ENCODE data around the gene PAQR6. TPM values are rescaled to one million over a fixed set of nuclear protein-coding genes. Genes with fewer than 3 reads are reported as not detected.

PAQR6 gene
- total and polyA plus RNA-seq, 9 donors = 1.2 to 7.7 (median 4.3) TPM

DNA sequence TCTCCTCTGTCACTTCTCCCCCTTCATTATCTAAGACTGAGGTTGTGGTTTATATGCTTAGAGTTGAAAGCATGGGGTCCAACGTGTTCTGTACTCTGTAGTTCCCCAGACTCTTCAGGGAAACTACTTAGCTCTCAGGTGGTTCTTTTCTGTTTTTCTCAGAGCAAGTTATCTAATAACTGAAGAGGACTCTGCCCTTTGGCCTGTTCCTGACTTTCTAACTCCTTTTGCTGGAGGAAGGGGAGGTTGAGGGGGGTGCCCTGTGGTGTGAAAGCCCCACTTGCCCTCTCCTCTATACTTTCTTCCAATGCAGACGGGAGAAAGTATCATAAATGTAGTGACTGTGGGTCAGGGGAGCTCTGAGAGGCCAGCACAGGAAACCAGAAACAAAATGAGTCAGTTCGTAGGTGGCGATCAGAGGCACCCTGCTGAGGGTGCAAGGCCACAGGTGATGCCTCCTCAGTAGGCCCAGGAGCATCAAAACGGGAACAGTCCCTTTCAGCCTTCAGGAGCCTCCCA is 49.0 kb downstream of the PAQR6 start:
- H3K4me3 ChIP-seq (ENCODE audit: low read length) = no peak overlapping the region
- H3K36me3 ChIP-seq (ENCODE audit: control insufficient read depth, insufficient read depth, low read length) = peaks cover 42% of the 10 kb centered on the region
- H3K27me3 ChIP-seq (ENCODE audit: control insufficient read depth, insufficient read depth, low read length) = no peaks in the 10 kb centered on the region
- no peaks in the 10 kb centered on the region for H3K9me3 ChIP-seq (replicated peaks; ENCODE audit: control insufficient read depth, low read depth, low read length)
- DNase-seq = no peak
- peaks cover 7% of the 10 kb centered on the region for H3K4me1 ChIP-seq (ENCODE audit: control insufficient read depth, insufficient read depth, low read length)
- no peak overlapping the region for H3K27ac ChIP-seq (ENCODE audit: low read length)
- WGBS (ENCODE audit: insufficient coverage) = 92% methylated on average over 4 of the region's 5 CpGs

DNA sequence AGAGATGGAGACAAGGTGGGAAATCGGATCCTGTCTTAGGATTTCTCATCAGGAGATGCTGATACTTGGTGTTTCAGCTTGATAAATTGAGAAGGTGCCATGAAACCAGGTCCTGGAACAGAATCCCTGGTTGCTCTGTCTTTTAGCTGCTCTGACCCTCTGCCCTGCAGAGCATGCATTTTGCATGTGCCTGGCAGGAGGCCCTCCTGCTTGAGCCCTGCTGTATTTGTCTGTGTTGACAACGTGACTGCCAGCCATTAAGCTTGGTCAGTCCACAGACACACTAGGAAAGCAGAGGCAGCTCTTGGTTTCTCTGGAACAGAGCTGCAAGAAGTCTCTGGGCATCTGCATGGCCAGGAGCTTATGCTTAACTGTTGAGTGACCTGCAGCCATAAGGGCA is 51.4 kb downstream of the PAQR6 start:
- Histone ChIP-seq H3K4me1 (ENCODE audit: control insufficient read depth, insufficient read depth, low read length) (peaks cover 12% of the 10 kb centered on the region), H3K27me3 (ENCODE audit: control insufficient read depth, insufficient read depth, low read length) (no peaks in the 10 kb centered on the region), H3K9me3 (replicated peaks; ENCODE audit: control insufficient read depth, low read depth, low read length) (no peaks in the 10 kb centered on the region), H3K4me3 (ENCODE audit: low read length) (no peak overlapping the region), H3K36me3 (ENCODE audit: control insufficient read depth, insufficient read depth, low read length) (peaks cover 32% of the 10 kb centered on the region), H3K27ac (ENCODE audit: low read length) (no peak overlapping the region)
- 83% methylated on average over 2 of the region's 2 CpGs for WGBS (ENCODE audit: insufficient coverage)
- no peak for DNase-seq

DNA sequence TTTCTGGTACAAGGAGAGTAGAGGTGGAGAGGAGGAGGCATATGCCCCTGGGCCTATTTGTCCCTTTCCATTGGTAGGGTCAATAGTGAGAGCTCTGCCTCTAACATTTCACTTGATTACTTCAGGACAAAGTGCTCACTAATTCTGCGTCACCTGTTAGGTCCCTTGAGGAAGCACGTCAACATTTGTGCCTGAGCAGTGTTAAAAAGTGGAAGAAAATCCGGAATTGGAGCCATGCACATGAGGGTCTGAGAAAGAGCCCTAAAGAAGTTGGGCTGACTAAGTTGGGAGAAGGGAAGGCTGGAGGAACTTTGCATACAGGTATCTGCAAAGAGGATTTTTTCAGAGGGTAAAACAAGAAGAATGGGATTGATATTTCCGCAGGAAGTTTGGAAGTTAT is 52.0 kb downstream of the PAQR6 start:
- Histone ChIP-seq H3K4me3 (ENCODE audit: low read length) (no peak overlapping the region), H3K27ac (ENCODE audit: low read length) (no peak overlapping the region), H3K9me3 (replicated peaks; ENCODE audit: control insufficient read depth, low read depth, low read length) (no peaks in the 10 kb centered on the region), H3K4me1 (ENCODE audit: control insufficient read depth, insufficient read depth, low read length) (peaks cover 12% of the 10 kb centered on the region), H3K36me3 (ENCODE audit: control insufficient read depth, insufficient read depth, low read length) (peaks cover 32% of the 10 kb centered on the region), H3K27me3 (ENCODE audit: control insufficient read depth, insufficient read depth, low read length) (no peaks in the 10 kb centered on the region)
- no peak for DNase-seq
- WGBS (ENCODE audit: insufficient coverage) = 71% methylated on average over 4 of the region's 4 CpGs

DNA sequence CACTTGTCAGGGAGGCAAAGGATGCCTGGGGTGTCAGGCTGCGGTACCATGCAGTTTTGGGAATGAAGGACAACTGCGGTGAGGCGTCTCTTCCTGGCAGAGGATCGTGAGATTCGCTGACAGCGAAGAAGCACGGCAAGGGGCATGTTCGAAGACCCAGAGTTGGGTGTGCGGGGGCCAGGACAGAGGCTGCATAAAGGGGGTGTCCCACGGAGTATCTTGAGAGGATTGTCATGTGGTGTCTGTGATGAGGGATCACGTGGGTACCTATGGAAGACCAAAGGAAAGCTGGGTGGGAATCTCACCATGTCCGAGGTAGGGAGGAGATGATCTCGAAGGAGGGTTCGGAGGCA is 53.6 kb downstream of the PAQR6 start:
- H3K27me3 ChIP-seq (ENCODE audit: control insufficient read depth, insufficient read depth, low read length) = no peaks in the 10 kb centered on the region
- DNase-seq = no peak
- peak overlapping the region; percentile 71 for H3K4me3 ChIP-seq (ENCODE audit: low read length)
- peaks cover 19% of the 10 kb centered on the region for H3K36me3 ChIP-seq (ENCODE audit: control insufficient read depth, insufficient read depth, low read length)
- 11% methylated on average over 14 of the region's 14 CpGs for WGBS (ENCODE audit: insufficient coverage)
- peaks cover 12% of the 10 kb centered on the region for H3K4me1 ChIP-seq (ENCODE audit: control insufficient read depth, insufficient read depth, low read length)
- H3K9me3 ChIP-seq (replicated peaks; ENCODE audit: control insufficient read depth, low read depth, low read length) = no peaks in the 10 kb centered on the region
- peak overlapping the region; percentile 59 for H3K27ac ChIP-seq (ENCODE audit: low read length)

DNA sequence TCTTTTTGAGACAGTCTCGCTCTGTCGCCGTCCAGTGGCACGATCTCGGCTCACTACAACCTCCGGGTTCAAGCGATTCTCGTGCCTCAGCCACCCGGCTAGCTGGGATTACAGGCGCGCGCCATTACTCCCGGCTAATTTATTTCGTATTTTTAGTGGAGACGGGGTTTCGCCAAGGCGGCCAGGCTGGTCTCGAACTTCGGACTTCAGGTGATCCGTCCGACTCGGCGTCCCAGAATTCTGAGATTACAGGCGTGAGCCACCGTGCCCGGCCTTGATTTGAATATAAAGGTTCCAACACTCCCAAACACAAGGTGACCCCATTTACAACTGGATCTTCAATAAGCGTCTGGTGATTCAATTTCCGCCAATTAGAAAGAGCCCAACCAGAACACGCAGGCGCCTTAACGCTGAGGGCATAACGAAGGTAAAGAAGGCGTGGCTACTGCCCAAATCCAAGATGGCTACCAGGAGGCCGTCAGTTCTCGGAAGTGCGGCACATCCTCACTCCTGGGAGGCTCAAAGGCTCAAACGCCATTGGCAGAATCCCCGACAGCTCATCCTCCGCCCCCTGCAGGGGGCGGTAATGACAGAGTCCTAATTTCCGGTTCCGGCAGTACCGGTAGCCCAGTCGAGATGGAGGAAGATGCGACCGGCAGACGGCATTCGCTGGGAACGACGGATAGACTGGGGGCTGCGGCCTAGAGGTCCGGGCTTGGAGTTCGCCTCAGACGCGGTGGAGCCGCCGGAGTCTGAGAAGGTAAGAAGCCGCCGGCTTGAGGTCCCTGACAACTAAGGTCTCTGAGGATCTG is 54.2 kb downstream of the PAQR6 start, which contains the start of gene SLC25A44:
TSS of gene SLC25A44 (plus strand) at position 617 of the 812 bp plus-strand sequence. CDS start 5,744 bp downstream, outside the sequence.
- Histone ChIP-seq H3K4me1 (ENCODE audit: control insufficient read depth, insufficient read depth, low read length) (peaks cover 12% of the 10 kb centered on the region), H3K27ac (ENCODE audit: low read length) (peak within 1 kb of the TSS; percentile 93), H3K9me3 (replicated peaks; ENCODE audit: control insufficient read depth, low read depth, low read length) (no peaks in the 10 kb centered on the region), H3K4me3 (ENCODE audit: low read length) (peak within 1 kb of the TSS; percentile 74), H3K27me3 (ENCODE audit: control insufficient read depth, insufficient read depth, low read length) (no peaks in the 10 kb centered on the region), H3K36me3 (ENCODE audit: control insufficient read depth, insufficient read depth, low read length) (peaks cover 15% of the 10 kb centered on the region)
- peak; percentile 100 for DNase-seq
- under 1% methylated on average over 44 of the region's 59 CpGs for WGBS (ENCODE audit: insufficient coverage)

Other genes with a start within 250 kb of the PAQR6 start
- gene SSR2, start 227.1 kb downstream of the PAQR6 start, total RNA-seq = 287 TPM
- gene SSR2, start 227.1 kb downstream of the PAQR6 start, polyA plus RNA-seq (ENCODE audit: insufficient read depth in 1 of 8, insufficient read length in 8 of 8, low replicate concordance in 1 of 8) = 100 to 1,000 TPM; 210 to 323 (median 247) TPM
- 19.2 TPM for gene UBQLN4, start 194.3 kb downstream of the PAQR6 start, total RNA-seq
- gene UBQLN4, start 194.3 kb downstream of the PAQR6 start, polyA plus RNA-seq (ENCODE audit: insufficient read depth in 1 of 8, insufficient read length in 8 of 8, low replicate concordance in 1 of 8) = 10 to 100 TPM; 40.1 to 48.0 (median 43.8) TPM
- 53.7 TPM for gene LAMTOR2, start 193.3 kb downstream of the PAQR6 start, total RNA-seq
- 10 to 100 TPM; 38.7 to 51.0 (median 44.9) TPM for gene LAMTOR2, start 193.3 kb downstream of the PAQR6 start, polyA plus RNA-seq (ENCODE audit: insufficient read depth in 1 of 8, insufficient read length in 8 of 8, low replicate concordance in 1 of 8)
- gene RAB25, start 186.9 kb downstream of the PAQR6 start, total RNA-seq = not detected
- gene RAB25, start 186.9 kb downstream of the PAQR6 start, polyA plus RNA-seq (ENCODE audit: insufficient read depth in 1 of 8, insufficient read length in 8 of 8, low replicate concordance in 1 of 8) = 1 to 10 TPM in 3 of 8 donors, under 1 TPM in 5; 0.16 to 7.4 (median 0.30) TPM
- 9.4 TPM for gene MEX3A, start 165.6 kb downstream of the PAQR6 start, total RNA-seq
- gene MEX3A, start 165.6 kb downstream of the PAQR6 start, polyA plus RNA-seq (ENCODE audit: insufficient read depth in 1 of 8, insufficient read length in 8 of 8, low replicate concordance in 1 of 8) = 10 to 100 TPM; 15.8 to 32.4 (median 25.8) TPM
- 371 TPM for gene LMNA, start 133.3 kb downstream of the PAQR6 start, total RNA-seq
- 100 to 1,000 TPM; 335 to 408 (median 371) TPM for gene LMNA, start 133.3 kb downstream of the PAQR6 start, polyA plus RNA-seq (ENCODE audit: insufficient read depth in 1 of 8, insufficient read length in 8 of 8, low replicate concordance in 1 of 8)
- 2.5 TPM for gene SEMA4A, start 94.5 kb downstream of the PAQR6 start, total RNA-seq
- gene SEMA4A, start 94.5 kb downstream of the PAQR6 start, polyA plus RNA-seq (ENCODE audit: insufficient read depth in 1 of 8, insufficient read length in 8 of 8, low replicate concordance in 1 of 8) = 1 to 10 TPM; 1.5 to 5.4 (median 3.3) TPM
- 6.3 TPM for gene SLC25A44, start 54.0 kb downstream of the PAQR6 start, total RNA-seq
- 10 to 100 TPM; 10.2 to 12.1 (median 11.1) TPM for gene SLC25A44, start 54.0 kb downstream of the PAQR6 start, polyA plus RNA-seq (ENCODE audit: insufficient read depth in 1 of 8, insufficient read length in 8 of 8, low replicate concordance in 1 of 8)
- 51.8 TPM for gene PMF1, start 35.0 kb downstream of the PAQR6 start, total RNA-seq
- 10 to 100 TPM; 42.2 to 53.0 (median 43.7) TPM for gene PMF1, start 35.0 kb downstream of the PAQR6 start, polyA plus RNA-seq (ENCODE audit: insufficient read depth in 1 of 8, insufficient read length in 8 of 8, low replicate concordance in 1 of 8)
- gene BGLAP, start 5.9 kb downstream of the PAQR6 start, total RNA-seq = 1.2 TPM
- 1 to 10 TPM in 6 of 8 donors, under 1 TPM in 2; 0.55 to 3.5 (median 1.5) TPM for gene BGLAP, start 5.9 kb downstream of the PAQR6 start, polyA plus RNA-seq (ENCODE audit: insufficient read depth in 1 of 8, insufficient read length in 8 of 8, low replicate concordance in 1 of 8)
- gene SMG5, start 34.8 kb upstream of the PAQR6 start, total RNA-seq = 42.8 TPM
- 10 to 100 TPM; 39.0 to 50.7 (median 47.0) TPM for gene SMG5, start 34.8 kb upstream of the PAQR6 start, polyA plus RNA-seq (ENCODE audit: insufficient read depth in 1 of 8, insufficient read length in 8 of 8, low replicate concordance in 1 of 8)
- gene TMEM79, start 36.3 kb upstream of the PAQR6 start, total RNA-seq = 2.1 TPM
- gene TMEM79, start 36.3 kb upstream of the PAQR6 start, polyA plus RNA-seq (ENCODE audit: insufficient read depth in 1 of 8, insufficient read length in 8 of 8, low replicate concordance in 1 of 8) = 1 to 10 TPM; 3.7 to 7.4 (median 4.8) TPM
- gene GLMP, start 47.6 kb upstream of the PAQR6 start, total RNA-seq = 24.3 TPM
- gene GLMP, start 47.6 kb upstream of the PAQR6 start, polyA plus RNA-seq (ENCODE audit: insufficient read depth in 1 of 8, insufficient read length in 8 of 8, low replicate concordance in 1 of 8) = 10 to 100 TPM; 17.7 to 29.1 (median 23.8) TPM
- not detected for gene VHLL, start 51.3 kb upstream of the PAQR6 start, total RNA-seq
- not detected for gene VHLL, start 51.3 kb upstream of the PAQR6 start, polyA plus RNA-seq (ENCODE audit: insufficient read depth in 1 of 8, insufficient read length in 8 of 8, low replicate concordance in 1 of 8)
- 207 TPM for gene CCT3, start 90.2 kb upstream of the PAQR6 start, total RNA-seq
- 100 to 1,000 TPM; 197 to 293 (median 225) TPM for gene CCT3, start 90.2 kb upstream of the PAQR6 start, polyA plus RNA-seq (ENCODE audit: insufficient read depth in 1 of 8, insufficient read length in 8 of 8, low replicate concordance in 1 of 8)
- 0.27 TPM for gene TSACC, start 90.5 kb upstream of the PAQR6 start, total RNA-seq
- 1 to 10 TPM in 1 of 8 donors, under 1 TPM in 7; 0.20 to 1.5 (median 0.58) TPM for gene TSACC, start 90.5 kb upstream of the PAQR6 start, polyA plus RNA-seq (ENCODE audit: insufficient read depth in 1 of 8, insufficient read length in 8 of 8, low replicate concordance in 1 of 8)
- not detected for gene RHBG, start 121.2 kb upstream of the PAQR6 start, total RNA-seq
- 1 to 10 TPM in 1 of 8 donors, under 1 TPM in 2, not detected in 5; 0.13 to 1.2 (median 0.49) TPM for gene RHBG, start 121.2 kb upstream of the PAQR6 start, polyA plus RNA-seq (ENCODE audit: insufficient read depth in 1 of 8, insufficient read length in 8 of 8, low replicate concordance in 1 of 8)

All from muscle of leg (tissue), 11 donors.